Measurements from ENCODE around the gene GHRHR.

Gene GHRHR

DNA sequence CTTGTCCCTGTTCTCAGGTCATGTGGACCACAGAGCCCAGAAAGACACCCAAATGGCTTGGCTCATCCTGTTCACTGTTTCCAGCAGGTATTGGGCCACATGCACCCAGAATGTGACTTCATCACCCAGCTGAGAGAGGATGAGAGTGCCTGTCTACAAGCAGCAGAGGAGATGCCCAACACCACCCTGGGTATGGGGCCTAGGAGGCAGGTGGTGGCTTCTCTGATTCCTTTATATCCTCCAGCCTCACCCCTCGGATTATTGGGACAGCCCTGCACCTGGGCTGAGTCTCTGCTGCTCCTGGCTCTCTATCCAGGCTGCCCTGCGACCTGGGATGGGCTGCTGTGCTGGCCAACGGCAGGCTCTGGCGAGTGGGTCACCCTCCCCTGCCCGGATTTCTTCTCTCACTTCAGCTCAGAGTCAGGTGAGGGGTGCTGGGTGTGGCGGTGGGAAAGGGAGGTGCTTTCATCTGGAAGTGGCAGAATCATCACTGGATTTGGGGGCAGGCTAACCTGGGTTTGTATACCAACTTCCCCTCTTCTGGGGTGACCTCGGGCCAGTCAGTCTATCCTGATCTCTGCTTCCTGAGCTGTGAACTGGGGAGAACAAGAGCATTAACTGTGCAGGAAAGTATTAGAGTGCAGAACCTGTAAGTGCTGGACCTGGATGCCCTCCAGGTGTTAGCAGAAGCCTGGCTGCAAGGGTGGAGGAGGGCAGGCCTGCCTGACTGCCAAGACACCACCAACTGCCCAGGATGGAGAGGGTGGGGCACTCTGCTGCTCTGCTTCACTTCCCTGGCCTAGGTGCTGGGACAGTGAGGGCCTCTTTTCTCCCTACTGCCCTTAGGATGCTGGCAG, 5.2 kb downstream of the GHRHR start:
- DNase-seq, result no peak

DNA sequence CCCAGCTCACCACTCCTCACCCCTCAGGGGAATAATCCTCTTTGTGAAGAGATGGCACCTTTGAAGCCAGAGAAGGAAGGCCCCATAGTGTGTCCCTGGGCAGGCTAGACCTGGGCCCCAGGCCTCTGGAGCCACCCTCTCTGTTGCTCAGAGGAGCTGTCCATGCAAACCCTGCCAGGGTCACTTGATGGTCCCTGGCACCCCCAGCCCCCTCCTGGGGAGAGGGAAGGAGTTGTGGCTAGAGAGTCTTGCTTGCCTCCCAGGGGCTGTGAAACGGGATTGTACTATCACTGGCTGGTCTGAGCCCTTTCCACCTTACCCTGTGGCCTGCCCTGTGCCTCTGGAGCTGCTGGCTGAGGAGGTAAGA, 5.8 kb downstream of the GHRHR start:
- DNase-seq, result no peak

DNA sequence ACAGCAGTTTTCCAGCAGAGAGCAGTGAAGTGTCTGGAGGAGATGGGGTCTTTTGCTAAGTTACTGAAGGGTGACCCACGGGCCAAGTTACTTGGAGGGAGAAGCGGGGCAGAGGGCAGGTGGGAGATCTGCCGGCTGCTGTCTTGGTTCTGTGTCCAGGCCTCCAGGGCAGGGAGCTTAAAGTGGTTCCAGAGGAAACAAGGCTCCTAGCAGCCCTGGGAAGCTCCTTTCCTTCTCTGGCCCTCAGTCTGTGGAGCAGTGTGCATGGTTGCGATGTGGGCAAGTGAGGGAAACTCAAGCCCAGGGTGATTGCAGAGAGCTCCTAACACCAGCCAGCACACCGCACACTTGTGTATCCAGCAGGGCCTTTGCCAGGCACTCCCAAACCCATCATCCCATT, 6.3 kb downstream of the GHRHR start:
- DNase-seq, result no peak

DNA sequence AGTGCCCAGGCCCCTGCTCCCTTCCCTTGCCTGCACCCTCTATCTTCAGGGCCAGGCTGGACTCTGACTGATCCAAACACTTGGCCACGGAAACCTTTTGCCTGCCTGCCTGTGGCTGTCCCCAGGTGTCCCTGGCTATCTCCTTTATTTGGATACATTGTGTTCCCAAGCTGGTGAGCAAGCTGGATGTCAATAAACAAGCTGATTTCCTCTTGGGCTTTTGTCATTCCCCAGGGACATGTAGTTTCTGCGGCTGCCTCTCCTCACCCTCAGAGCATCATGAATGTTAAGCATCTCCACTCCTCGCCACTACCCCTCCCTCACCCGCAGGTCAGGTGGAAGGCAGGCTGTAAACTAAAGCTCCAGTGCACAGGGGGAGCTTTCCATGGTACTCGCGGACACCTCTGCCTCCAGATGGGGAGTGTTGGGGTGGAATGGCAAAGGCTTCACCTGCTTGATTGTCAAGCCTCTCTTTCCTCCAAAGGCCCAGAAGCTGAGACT, 6.9 kb downstream of the GHRHR start:
- DNase-seq, result no peak

DNA sequence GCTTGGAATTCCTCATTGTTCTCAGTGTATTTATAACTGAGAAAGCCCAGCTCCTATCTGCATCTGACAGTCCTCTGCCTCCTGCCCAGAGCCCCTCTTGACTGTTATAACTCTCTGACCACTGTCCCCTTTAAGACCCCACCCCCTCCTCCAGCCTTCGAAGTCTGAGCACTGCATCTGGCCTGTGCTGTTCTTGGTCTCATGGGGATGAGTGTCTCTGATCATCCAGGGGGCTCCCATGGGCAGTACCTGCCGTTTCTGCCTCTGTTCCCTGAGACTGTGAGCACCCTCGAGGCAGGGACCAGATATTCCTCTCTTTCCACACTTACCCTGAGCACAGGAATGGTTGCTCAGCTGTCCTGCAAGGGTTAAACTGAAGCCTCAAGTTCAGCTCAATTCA, 7.7 kb downstream of the GHRHR start:
- no peak for DNase-seq

DNA sequence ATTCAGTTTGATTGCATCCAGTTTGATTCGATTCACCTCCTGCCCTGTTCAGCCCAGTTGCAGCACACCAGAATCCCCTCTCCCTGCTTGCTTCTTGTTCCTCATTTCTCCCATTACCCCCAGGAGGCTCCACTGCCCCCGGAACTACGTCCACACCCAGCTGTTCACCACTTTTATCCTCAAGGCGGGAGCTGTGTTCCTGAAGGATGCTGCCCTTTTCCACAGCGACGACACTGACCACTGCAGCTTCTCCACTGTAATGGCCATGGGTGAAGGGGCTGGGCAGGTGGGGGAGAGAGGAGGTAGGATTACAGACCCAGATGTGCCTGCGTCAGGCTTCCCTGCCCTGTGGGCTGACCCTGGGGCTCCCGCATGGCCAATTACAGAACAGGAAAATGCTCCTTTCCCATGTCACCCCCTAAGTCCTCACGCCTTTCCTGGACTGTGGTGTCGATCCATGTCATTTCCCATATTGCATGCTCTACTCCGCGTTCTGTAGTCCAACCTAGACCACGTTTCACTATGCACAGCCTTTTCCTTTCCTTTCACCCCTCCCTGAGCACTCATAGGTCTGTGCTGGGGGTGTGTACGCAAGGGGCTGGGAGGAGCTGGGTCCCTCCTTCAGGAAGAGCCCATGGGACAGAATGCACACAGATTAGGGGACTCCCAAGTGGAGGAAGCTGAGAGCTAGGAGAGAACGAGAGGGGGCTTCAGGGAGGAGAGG, 8.2 kb downstream of the GHRHR start:
- no peak for DNase-seq

DNA sequence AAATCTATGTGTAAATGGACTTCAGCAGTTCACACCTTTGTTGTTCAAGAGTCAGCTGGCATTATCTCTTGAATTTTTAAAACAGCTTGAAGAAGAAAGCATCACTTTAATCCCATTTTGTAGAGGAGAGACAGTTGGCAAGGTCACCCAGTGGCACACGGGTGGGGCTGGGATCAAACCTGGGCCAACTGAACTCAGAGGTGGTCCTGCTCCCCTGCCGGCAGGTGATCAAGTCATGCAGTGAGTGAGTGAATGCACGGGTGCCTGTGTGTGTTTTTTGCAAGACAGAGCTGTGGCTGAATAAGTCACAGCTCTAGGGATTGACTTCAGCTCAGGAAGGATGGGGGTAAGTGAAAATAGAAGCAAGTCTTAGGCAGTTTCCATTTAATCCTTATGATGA, 9.5 kb downstream of the GHRHR start:
- DNase-seq, result no peak

DNA sequence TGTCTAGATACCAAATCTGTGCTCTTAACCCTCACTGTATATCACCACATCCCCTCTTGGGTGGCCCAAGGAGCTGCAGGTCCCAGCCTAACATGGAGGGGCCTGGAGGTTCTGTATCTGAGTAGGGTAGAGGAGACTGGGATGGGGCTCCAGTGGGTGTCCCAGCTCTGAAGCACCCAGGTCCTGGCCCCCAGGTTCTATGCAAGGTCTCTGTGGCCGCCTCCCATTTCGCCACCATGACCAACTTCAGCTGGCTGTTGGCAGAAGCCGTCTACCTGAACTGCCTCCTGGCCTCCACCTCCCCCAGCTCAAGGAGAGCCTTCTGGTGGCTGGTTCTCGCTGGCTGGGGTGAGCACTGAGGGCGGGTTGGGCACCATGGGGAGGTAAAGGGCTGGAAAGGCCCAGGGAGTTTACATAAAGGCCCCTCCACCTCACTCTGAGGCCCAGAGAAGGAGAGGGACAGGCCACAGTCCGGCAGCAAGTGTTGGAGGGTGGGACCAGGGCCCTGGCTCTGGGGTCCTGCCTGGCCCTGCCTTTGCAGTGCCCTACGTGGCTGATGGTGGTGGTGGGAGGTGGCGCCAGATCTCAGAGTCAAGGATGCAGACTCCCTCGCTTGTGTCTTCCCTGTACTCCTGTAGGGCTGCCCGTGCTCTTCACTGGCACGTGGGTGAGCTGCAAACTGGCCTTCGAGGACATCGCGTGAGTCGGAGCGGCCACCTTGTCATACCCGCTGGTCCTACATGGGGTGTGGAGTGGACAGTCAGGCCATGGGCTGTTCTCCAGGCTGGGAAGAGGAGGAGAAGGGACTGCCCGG, 10.2 kb downstream of the GHRHR start:
- no peak for DNase-seq

DNA sequence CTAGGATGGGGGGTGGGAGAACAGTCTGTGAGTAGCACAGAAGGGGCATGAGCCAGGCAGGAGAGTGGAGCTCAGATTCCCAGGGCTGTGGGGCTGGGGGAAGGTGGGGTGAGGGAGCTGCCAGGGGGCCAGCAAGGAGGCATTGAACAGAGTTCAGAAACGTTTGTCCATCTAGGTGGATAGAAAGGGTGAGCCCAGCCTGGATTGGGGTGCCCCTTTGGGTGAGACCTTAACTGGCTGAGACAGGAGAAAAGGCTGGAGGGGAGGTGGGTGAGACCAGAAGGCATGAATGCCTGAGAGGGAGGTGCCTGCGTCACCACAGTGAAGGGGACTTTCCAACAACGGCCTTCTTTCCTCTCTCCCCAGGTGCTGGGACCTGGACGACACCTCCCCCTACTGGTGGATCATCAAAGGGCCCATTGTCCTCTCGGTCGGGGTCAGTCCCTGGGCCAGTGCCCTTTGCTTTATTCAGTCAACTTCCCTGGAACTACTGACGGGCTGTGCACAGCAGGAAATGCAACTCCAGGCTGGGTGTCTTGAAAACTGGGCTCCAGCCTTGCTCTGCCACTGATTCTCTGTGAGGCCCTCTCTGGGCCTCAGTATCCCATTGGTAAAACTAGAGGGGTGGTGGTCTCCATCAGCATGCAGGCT, 11.0 kb downstream of the GHRHR start:
- DNase-seq, result peak; percentile 40

DNA sequence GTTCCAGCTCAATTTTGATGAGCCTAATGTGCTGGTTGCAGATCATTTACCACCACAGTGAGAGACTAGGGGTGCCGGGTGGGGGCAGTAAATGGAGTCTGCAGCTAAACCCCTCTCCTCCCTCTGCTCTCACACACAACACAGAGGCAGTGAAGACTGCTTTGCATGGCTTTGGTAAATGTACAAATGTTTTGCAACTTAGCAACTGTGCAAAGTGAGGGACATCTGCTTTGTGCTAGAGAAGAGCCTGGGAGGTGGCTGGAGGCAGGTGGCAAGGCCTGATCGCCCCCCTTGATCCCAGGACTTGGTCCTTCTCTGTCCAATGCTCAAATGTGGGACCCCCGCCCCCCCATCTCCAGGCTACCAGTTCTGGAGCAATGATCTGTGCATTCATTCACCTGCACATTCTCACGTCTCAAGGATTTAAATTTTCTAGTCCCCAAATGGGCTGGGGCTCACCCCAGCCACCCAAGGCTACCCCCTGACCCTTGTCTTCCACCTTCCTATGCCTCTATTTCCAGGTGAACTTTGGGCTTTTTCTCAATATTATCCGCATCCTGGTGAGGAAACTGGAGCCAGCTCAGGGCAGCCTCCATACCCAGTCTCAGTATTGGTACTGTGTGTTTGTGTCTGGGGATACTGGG, 11.6 kb downstream of the GHRHR start:
- DNase-seq, result no peak

DNA sequence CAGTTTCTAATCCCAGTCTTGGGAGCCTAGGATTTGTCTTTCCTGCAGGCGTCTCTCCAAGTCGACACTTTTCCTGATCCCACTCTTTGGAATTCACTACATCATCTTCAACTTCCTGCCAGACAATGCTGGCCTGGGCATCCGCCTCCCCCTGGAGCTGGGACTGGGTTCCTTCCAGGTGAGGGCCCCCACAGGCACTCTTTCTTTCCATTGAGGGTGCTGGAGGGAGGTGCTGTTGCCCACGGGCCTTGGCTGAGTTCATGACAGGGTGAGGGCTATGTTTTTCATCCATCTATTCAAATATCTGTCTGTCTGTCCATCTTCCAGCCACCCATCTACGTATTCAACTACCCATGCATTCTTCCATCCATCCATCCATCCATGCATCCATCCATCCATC, 12.6 kb downstream of the GHRHR start:
- no peak for DNase-seq

DNA sequence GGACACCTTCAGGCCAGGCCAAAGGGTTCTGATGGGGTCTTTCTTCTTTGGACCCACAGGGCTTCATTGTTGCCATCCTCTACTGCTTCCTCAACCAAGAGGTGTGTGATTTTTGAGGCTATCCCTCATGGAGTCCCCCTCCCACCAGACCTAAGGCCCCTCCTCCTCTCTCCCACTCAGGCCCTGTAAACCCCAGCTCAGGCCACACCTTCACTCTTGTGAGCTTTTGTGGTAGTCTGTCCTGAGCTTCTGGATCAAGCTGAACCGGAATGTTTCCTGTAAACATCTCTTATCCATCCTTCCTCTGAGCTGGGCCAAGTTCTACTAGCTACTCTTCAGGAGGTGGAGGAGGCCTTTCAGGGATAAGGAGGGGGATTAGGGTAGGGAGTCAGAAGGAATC, 13.5 kb downstream of the GHRHR start:
- DNase-seq, result no peak

DNA sequence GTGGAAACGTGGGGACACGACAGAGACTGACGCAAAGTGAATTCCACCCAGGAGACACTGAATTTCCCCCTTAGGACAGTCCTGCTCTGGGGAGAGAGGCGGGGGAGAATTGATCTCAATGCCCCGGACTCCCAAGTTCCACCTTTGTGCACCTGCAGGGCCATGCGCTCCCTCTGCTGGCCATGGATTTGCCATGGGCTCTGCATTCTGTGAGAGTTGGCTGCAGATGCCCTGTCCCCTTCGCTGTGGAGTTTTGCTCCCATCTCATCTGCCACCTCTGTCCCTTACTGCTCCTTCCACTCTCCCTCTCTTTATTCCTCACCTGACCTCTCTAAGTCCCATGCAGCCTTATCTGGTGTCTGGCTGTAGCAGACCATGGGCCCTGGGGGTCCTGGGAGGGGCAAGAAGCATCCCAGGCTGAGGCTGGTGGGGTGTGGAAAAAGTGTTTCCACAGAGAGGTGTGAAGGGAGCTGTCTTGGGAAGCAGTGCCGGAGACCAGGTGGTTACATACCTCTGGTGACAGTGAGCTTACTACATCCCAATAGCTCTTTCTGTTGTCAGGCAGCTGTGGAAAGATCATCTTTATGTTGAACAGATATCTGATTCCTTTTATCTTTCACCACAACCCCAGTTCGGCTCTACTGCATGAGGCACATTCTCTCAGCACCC, 14.3 kb downstream of the GHRHR start:
- peak; percentile 8 for DNase-seq

DNA sequence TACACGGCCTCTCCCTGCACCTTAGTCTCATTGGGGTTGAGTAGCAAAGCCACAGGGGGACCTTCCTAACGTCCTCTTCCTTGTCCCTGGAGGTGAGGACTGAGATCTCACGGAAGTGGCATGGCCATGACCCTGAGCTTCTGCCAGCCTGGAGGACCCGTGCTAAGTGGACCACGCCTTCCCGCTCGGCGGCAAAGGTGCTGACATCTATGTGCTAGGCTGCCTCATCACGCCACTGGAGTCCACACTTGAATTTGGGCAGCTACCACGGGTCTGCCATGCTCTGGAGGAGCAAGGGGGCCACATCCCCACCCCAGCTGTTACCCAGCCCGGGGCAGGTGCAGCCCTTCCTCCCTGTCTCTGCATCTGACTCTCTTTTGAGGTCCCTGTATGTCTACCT, 15.3 kb downstream of the GHRHR start:
- DNase-seq, result no peak

DNA sequence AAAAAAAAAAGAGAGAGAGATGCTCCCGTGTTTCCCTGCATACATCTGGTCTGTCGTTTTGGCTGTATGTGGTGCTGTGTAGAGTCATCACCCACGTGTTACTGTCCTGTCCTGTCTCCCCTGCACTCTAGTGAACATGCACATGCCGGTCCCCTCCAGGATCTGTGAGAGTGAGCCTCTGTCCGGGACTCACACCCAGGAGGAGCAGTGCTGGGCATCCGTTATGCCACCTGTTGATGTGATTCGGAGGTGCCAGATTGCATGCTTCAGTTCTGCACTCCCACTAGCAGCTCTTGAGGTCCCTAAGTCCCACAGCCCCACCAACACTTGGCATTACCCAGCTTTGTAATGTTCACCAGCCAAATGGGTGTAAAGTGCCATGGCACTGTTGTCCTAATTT, 16.4 kb downstream of the GHRHR start:
- DNase-seq, result no peak

DNA sequence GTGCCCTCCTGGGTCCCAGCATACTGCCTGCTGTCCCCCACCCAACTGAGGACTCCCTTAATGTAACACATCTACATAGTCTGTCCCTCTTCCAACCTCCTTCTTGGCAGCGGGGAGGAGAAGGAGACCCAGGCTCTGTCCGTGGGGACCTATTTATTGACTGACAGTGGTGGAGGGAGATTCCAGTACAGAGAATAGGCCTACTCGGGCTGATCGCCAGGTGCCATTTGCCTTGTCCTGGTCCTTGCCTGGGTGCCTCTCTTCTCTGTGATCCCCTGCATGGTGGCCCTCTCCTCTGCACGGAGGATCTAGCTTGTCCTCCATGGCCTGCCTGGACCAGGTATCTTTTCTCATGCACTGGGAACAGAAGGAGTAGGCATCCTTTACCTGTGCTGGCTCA, 17.0 kb downstream of the GHRHR start:
- DNase-seq, result no peak

DNA sequence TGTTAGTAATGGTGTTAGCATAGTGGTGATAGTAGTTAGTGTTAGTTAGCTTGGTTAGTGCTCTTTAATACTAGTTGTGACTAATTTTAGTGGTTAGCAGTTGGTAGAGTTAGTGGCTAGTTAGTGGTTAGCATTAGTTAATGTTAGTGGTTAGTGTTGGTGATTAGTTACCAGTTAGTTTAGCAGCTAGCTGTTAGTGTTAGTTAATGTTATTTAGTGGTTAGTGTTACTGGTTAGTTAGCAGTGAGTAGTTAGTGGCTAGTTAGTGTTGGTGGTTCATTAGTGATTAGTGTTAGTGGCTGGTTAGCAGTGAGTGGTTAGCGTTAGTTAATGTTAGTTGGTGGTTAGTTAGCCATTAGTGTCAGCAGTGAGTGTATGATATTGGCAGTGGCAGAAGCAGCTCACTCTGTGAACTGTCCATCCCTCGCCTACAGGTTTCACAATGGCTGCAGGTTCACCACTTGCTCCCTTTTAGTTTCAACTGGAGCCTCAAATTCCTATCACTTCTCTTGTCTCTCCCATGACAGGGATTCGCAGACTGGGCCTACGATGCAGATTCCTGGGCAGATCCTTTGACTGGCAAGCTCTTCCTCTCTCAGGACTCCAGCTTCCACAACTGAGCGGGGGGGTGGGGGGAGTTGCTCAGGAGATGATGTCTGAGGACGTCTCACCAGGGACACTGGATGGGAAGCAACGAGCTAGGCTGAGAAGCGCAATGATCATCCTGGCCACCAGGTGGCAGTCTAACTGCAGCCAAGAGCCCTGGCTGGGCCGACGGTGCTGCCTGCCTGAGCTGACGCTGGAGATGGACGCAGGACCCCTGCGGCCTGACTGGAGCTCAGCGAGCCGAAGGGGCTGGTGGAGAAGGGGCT, 19.5 kb downstream of the GHRHR start:
- DNase-seq, result peak; percentile 73

DNA sequence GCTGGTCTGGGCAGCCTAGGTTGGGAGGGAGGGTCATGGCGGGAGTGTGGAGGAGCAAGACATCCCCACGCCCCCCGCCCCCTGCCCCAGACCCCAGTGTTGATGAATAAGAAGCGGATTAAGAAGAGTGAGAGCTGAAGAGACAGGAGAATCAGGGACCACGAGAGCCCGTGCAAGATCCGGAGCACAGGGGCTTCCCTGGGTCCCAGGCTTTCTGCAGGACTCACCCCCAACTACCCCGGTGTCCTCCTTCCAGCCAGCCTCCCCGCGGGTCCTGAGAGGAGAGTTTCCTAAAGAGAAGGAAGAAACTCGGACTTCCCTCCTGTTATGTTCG, 20.1 kb downstream of the GHRHR start:
- DNase-seq, result no peak

DNA sequence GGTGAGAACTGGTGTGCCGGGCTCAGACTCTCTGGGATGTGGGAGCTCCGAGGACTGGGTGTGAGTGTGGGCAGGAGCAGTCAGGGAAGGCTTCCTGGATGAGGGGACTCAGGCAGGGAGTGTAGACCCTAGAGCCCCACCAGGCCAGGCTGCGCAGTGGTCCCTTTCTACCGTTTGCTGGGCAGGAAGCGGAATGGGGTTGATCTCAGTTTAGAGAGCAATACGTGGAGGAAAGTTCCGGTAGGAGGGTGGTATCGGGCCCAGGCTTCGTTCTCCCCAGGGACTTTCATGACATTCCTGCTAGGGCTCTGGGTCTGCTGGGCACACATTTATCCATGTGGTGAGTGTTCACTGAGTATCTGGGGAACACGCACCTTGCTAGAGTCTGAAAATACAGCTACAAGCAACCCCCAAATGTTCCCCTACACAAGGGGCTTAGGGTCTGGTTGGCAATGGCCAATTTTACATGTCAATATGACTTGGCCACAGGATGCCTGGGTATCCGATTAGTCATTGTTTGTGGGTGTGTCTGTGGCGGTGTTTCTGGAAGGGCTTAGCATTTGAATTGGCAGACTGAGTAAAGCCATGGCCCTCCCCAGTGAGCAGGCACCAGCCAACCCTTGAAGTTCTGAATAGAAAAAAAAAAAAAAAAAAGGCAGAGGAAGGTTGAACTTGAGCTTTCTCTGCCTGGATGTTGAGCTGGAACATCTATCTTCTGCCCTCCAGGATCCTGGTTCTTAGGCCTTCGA, 20.8 kb downstream of the GHRHR start:
- DNase-seq, result peak; percentile 51

DNA sequence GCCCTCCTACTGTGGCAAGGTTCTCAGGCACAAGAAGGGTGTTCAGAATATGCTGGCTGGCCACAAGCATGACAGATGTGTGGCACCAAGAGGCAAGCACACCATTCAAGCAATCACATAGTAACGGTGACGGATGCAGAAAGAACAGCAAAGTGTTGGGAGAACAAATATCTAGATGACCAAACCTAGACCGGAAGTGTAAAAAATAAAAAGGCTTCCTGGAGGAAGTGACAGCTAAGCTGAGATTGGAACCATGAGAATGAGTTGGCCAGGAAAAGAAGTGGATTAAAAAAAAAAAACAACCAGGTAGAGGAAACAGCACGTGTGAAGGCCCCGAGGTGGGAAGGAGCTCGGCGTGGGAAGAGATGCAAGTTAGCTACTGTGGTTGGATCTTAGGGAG, 22.0 kb downstream of the GHRHR start:
- no peak for DNase-seq
